HG02981 (cell line): ENCODE results near the gene SUSD4.

ENCODE experiments used
- ATAC-seq: cut with Tn5 transposase; IDR thresholded peaks from one replicate; pipeline ENCODE4 v1.9.1; 2021; ENCODE audit warnings: mild to moderate bottlenecking, moderate library complexity; ENCODE audit not compliant: unreplicated experiment

The SUSD4 gene

GRCh38 chr1:223197923-223198627 lies 165.9 kb downstream of the SUSD4 start:
- no peak for ATAC-seq

GRCh38 chr1:223189903-223190724 lies 173.9 kb downstream of the SUSD4 start:
- peak; percentile 66 for ATAC-seq

GRCh38 chr1:223189525-223189902 lies 174.5 kb downstream of the SUSD4 start:
- no peak for ATAC-seq

- ATAC-seq, result no peak
These were observed 175.2 kb downstream of the SUSD4 start for GRCh38 chr1:223188618-223189356.

GRCh38 chr1:223186800-223187199 lies 177.2 kb downstream of the SUSD4 start:
- no peak for ATAC-seq

- ATAC-seq, result no peak
These were observed 180.6 kb downstream of the SUSD4 start for GRCh38 chr1:223183268-223183862.

- ATAC-seq, result no peak
These were observed 183.2 kb downstream of the SUSD4 start for GRCh38 chr1:223180731-223181321.

GRCh38 chr1:223179786-223180185 lies 184.2 kb downstream of the SUSD4 start:
- ATAC-seq, result no peak

GRCh38 chr1:223179280-223179679 lies 184.7 kb downstream of the SUSD4 start:
- no peak for ATAC-seq

- no peak for ATAC-seq
These were observed 186.3 kb downstream of the SUSD4 start for GRCh38 chr1:223177681-223178080.

GRCh38 chr1:223176437-223176836 lies 187.5 kb downstream of the SUSD4 start:
- ATAC-seq, result no peak

GRCh38 chr1:223175633-223176032 lies 188.3 kb downstream of the SUSD4 start:
- ATAC-seq, result no peak

GRCh38 chr1:223175032-223175431 lies 188.9 kb downstream of the SUSD4 start:
- ATAC-seq, result no peak
